ENCODE measurements around the gene CACFD1.

- TF ChIP-seq CTCF (IDR thresholded peaks at IDR 0.05): no peak
- no peak for TF ChIP-seq POLR2A (IDR thresholded peaks at IDR 0.05)
- no peak for TF ChIP-seq POLR2AphosphoS5 (IDR thresholded peaks at IDR 0.05; ENCODE audit: insufficient read depth in 1 of 2, low read depth in 1 of 2)
Measured at GRCh38 chr9:133421615-133422542, 37.9 kb upstream of the CACFD1 start, which contains the start of gene ADAMTS13.

Measured in vagina (tissue), 2 donors.